GM19351 (cell line): ENCODE measurements around the gene SERTAD1.
"Not testable (repeated sequence)": the region's sequence is repeated elsewhere in the genome, so short reads cannot be mapped to it uniquely, and the experiment has no call there.

ENCODE experiments used
- ATAC-seq: cut with Tn5 transposase; IDR thresholded peaks from one replicate; pipeline ENCODE4 v1.9.1; 2021; ENCODE audit warnings: mild to moderate bottlenecking, moderate library complexity; ENCODE audit not compliant: unreplicated experiment

SERTAD1 gene

DNA sequence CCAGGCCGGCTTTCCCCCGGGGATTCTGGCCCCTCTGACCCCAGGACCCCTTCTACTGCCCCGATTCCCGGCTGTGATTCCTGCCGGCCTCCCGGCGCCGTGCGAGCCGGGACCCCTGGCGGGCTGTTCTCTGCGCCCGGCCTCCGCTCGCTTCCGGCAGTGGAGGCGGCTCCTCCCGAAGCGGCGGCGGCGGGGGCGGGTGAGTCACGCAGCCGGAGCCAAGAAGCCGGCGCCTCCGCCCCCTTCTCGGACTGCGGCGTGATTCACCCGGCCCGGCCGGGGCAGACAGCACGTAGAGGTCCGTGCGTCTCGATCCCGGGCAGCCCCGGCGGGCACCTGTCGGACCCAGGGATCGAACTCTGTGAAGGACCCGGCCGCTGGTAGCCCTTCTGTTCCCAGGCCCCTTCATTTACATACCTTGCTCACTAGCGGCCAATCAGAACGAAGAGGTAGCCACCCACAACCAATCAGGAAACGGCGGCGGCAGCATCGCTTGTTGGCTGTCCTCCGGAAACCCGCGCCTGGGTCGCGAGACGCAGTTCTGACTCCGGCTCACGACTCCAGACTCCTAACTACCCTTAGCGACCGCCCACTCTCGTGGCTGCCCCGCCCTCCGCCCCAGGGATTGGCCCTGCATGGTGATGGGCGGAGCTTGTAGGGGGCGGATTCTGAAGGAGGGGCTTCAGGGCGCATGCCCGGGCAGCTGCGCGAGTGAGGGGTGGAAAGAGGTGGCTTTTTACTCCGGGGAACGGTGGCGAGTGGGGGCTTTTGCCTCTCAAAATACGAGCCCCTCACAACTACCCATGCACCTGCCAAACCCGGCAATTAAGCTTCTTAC, at the start of gene SERTAD1:
Gene SERTAD1 (minus strand): TSS at position 543 of the 838 bp plus-strand sequence. CDS start 2,446 bp downstream, outside the sequence.
- peak; percentile 83 for ATAC-seq

GRCh38 chr19:40474737-40475136, 48.9 kb upstream of the SERTAD1 start:
- ATAC-seq: no peak

- no peak for ATAC-seq
Observed at GRCh38 chr19:40472516-40472915, 46.7 kb upstream of the SERTAD1 start.

DNA sequence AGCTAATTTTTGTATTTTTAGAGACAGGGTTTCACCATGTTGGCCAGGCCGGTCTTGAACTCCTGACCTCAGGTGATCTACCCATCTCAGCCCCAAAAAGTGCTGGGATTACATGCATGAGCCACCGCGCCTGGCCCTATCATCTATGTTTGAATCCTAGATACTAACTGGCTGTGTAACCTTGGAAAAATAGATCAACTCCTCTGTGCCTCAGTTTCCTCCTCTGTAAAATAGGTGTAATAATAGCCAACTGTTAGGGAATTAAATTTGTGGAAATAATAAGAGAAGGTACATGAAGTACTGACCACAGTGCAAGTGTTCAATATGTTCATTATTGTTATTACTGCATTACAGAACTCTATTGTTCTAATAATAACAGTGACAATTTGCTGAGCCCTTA, 45.3 kb upstream of the SERTAD1 start:
- ATAC-seq: no peak

DNA sequence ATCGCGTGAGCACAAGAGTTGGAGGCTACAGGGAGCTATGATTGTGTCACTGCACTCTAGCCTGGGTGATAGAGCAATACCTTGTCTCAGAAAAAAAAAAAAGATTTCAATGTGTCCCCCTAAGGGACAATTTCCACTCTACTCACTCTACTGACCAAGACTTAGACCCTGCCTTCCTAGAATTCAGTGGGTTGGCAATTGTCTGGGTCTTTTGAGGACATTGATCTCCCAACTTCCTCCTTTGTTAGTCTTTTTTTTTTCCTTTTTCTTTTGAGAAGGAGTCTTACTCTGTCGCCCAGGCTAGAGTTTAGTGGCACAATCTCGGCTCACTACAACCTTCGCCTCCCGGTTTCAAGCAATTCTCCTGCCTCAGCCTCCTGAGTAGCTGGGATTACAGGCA, 43.2 kb upstream of the SERTAD1 start:
- ATAC-seq: no peak

DNA sequence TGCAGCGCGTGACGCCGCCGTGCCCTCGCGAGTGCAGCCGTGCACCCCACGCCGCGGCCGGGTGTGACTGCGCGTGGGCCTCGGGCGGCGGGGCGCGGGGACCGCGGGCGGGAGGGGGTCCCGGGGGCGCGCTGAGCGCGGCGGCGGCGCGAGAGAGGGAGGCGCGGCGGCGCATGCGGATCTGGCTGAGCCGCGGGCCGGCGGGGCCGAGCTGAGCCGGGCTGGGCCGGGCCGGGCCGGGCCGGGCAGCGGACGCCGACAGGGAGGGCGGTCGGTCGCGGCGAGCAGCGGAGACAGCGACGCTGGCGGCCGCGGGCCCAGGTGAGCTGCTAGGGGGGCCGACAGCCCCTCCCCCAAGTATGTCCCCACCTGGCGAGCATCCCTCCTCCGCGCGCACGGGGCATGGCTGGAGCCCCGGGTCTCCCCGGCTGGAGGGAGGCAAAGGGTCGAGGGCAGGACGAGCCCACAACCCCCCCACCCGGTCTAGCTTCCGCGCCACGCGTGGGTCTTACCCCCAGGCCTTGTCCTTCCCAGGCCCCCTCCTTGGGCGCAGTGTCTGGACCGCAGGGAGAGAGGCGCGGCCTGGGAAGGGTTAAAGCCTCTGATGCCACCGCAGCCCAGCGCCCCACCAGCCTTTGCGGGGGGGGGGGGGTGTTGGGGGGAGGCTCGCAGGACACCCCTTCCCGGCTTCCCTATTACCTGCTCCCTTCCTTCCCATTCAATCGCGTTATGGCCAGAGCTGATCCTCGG, 41.4 kb upstream of the SERTAD1 start, which contains the start of gene SPTBN4:
Gene SPTBN4 (plus strand): TSS at position 17 of the 750 bp plus-strand sequence. CDS start 5,621 bp downstream, outside the sequence.
- ATAC-seq: no peak

DNA sequence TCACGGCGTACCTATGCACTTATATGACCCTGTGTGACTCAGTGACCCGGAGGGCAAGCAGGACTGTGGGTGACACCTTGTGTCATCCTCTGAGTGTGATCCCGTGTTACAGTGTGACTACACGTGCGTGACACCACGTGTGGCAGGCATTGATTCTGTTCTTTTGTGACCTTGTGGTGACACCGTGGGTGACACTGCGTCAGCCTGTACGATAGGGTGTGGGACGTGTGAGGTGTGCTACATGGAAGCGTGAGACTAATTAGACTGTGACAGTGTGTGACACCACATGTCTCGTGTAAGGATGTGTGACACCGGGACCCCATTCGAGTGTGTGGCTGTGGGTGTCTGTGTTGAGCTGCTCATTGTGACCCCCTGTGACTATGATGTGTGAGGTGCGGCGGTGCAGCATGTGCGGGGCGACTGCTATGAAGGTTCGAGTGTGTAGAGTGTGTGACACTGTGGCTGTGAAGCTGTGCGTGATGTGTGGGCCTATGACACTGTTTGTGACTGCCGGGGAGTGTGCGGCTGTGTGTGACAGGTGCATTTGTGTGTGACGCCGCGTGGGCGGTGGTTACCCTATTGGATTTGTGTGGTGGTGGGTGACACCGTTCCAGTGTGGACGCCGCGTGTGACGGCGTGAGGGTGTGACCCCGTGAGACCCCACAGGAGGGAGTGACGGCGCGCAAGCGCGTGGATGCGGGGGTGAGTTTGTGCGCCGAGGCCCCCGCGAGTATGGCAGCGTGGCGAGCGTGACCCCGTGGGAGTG, 40.6 kb upstream of the SERTAD1 start:
- ATAC-seq: peak; percentile 22

DNA sequence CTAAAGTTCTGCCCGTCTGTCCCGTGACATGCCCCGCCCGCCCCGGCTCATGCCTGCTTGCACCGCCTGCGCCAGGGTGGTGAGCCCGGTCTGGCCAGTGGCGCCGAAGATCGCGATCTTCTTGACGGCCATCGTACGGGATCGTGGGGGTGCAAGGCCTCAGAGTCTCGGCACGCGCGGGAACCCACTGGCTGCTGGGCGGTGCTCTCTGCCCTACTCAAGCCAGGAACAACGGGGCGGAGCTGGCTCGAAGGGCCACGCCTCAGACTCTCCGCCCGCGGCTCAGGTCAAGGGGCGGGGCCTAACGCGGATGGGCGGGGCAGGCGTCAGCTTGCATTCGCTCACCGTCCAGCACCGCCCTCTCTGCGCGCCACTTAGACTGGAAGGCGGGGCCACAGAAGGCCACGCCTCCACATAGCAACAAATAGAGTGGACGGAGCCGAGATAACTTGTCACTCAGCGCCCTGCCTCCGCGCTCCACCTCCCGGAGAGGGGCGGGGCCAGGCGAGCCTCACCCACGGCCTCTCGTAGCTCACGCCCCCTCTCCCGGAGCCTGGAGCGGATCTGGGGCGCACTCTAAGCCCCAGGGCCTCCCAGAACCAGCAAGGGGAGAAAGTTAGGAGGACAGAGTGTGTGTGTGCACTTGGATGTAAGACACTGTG, 39.9 kb upstream of the SERTAD1 start, which contains the start of gene BLVRB:
Gene BLVRB (minus strand): TSS at position 189 of the 662 bp plus-strand sequence. CDS start 57 bp downstream, at position 132.
- ATAC-seq: peak; percentile 77

GRCh38 chr19:40465025-40465556, 39.3 kb upstream of the SERTAD1 start:
- ATAC-seq: no peak

- ATAC-seq: no peak
Observed at GRCh38 chr19:40464059-40465024, 38.5 kb upstream of the SERTAD1 start.

GRCh38 chr19:40463587-40464037, 37.8 kb upstream of the SERTAD1 start:
- not testable (repeated sequence) for ATAC-seq

GRCh38 chr19:40461669-40462221, 36.0 kb upstream of the SERTAD1 start:
- ATAC-seq: no peak

GRCh38 chr19:40460185-40460584, 34.4 kb upstream of the SERTAD1 start:
- no peak for ATAC-seq

DNA sequence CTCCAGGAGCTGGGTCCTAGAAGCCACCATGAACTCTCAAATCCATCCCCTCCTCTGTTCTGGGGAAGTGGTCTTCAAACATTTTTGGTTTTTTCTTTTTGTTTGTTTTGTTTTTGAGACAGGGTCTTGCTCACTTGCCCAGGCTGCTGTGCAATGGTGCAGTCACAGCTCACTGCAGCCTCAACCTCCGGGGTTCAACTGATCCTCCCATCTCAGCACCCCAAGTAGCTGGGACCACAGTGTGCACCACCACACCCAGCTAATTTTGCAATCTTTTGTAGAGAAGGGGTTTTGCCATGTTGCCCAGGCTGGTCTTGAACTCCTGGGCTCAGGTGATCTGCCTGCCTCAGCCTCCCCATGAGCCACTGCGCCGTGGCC, 32.8 kb upstream of the SERTAD1 start:
- ATAC-seq: no peak

GRCh38 chr19:40457953-40458596, 32.3 kb upstream of the SERTAD1 start:
- no peak for ATAC-seq

DNA sequence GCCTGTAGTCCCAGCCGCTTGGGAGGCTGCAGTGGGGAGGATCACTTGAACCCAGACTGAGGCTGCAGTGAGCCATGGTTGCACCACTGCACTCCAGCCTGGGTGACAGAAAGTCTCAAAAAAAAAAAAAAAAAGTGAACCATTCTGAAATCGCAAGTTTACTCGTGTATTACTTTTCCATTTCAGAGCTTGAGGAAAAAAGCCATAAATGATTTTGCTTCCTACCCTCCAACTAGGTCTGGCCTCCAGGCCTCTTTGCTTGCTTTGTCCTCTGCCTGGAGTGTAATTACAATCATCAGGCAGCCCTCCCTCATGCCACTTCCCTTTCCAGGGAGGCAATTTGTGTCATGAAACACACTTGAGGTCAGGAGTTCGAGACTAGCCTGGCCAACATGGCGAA, 31.3 kb upstream of the SERTAD1 start:
- ATAC-seq: no peak

- not testable (repeated sequence) for ATAC-seq
Observed at GRCh38 chr19:40453943-40454342, 28.2 kb upstream of the SERTAD1 start.

DNA sequence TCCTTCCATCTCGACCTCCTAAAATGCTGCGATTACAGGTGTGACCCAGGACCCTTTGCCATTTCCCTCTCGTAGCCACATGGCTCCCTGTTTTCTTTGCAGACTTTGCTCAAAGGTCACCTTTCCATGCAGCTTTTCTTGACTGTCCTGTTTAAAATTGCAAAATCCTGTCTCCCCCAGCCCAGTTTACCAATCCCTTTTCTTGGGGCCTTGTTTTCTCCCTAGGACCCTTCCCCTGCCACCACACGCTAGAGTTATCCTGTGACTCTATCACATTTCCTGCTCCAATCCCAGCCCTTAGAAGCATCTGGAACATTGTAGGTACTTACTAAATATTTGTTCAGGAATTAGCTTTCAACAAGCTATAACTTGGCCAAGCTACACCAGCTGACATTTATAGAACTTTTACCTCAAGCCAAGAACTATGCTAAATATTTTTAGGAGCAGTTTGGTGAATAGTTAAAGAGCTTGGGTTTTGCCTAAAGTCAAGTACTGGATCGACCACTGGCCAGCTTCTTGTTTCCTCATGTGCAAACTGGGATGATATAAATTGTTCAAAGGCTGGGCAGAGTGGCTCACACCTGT, 27.5 kb upstream of the SERTAD1 start:
- ATAC-seq: no peak
